Pancreas (tissue), 10 donors: ENCODE measurements around the gene MRPL19. TPM values are rescaled to one million over a fixed set of nuclear protein-coding genes. Genes with fewer than 3 reads are reported as not detected.
A peak's percentile ranks its signal among the peaks of the same experiment; 100 is the strongest.
"Not testable (repeated sequence)": the region's sequence is repeated elsewhere in the genome, so short reads cannot be mapped to it uniquely, and the experiment has no call there.

Source experiments
- ATAC-seq, 4 donors: fragments of 200-7000 bp; cut with Tn5 transposase; one replicate each; pipeline versions ENCODE4 v1.8.0 to v1.9.1; 2020; ENCODE audit warnings: mild to moderate bottlenecking in 4 of 4, moderate library complexity in 4 of 4
- DNase-seq, 6 donors: peaks; one replicate each; pipeline ENCODE4 v3.0.0-alpha.2; 2020
- FAIRE-seq: peaks from 2 replicates; lab custom pipeline; 2012; peaks lifted over from hg19 to GRCh38; lab: Jason Lieb, UNC
- H3K27ac ChIP-seq, 4 donors: fragments of 200-600 bp; sonication (generic); 1 replicate in 3 of 4; 2 replicates in 1 of 4; pipeline versions ENCODE4 v1.5.0 to v1.8.0; 2020
- H3K27me3 ChIP-seq, 4 donors: fragments of 200-600 bp; one replicate each; pipeline ENCODE4 v1.8.0; 2021
- H3K36me3 ChIP-seq, 3 donors: fragments of 200-600 bp; sonication (generic) in 1 of 3; one replicate each; pipeline versions ENCODE4 v1.5.0 to v1.8.0; 2020 to 2021
- H3K4me1 ChIP-seq, 3 donors: fragments of 200-600 bp; one replicate each; pipeline ENCODE4 v1.8.0; 2021
- H3K4me3 ChIP-seq, 4 donors: fragments of 200-600 bp; sonication (generic) in 2 of 4; one replicate each; pipeline versions ENCODE4 v1.5.0 to v1.8.0; 2020 to 2021
- H3K9me3 ChIP-seq, 4 donors: fragments of 200-600 bp; one replicate each; pipeline ENCODE4 v1.8.0; 2021
- CTCF ChIP-seq, 4 donors: fragments of 200-600 bp; sonication (generic) in 3 of 4; IDR thresholded peaks; one replicate each; pipeline versions ENCODE4 v1.5.0 to v1.8.0; 2021; ENCODE audit warnings: antibody characterized with exemption in 4 of 4
- WGBS, 2 donors: extraction: QIAGEN DNeasy Blood & Tissue Kit; methylation state at CpG; one replicate each; pipeline ENCODE4 v1.1.7; 2013; 5-methylcytosine and 5-hydroxymethylcytosine counted together
- intact Hi-C, 3 donors: fragments of 100-400 bp; cut with DNase I; formaldehyde crosslinking; loops; one replicate each; pipeline versions ENCODE4 v1.11.1 to v1.14.2; 2022
- polyA plus RNA-seq, 2 donors: library from polyadenylated mRNA; stranded (reverse); fragments of 200-250 nt; gene quantifications; one replicate each; pipeline ENCODE4 v1.2.3, GENCODE V29; 2013
- total RNA-seq, 6 donors: library from RNA; stranded (reverse); fragmentation: NEBNext Ultra II Directional in 4 of 6; extraction: Animal tissue kit (Norgen Biotek cat#: 25700) in 4 of 6; gene quantifications; one replicate each; pipeline versions ENCODE4 v1.2.1 to v1.2.4, GENCODE V29; 2021 to 2023
- donor health status: healthy with polysubstance abuse.
- donor health status: DM: no; HTN: no; CAD: no; lungs with moderate emphysema.
- donor health status: DM: no; HTN: no; CAD: no.
- donor health status: control.
- donor health status: control.
- donor health status: Bipolar disorder and iron deficiency.
- donor health status: DM: yes; HTN: yes; CAD: no.
- donor health status: DM: no; HTN: no; CAD: no.
- donor health status: DM: no; HTN: no; CAD: no.
- donor health status: DM: yes; HTN: yes; CAD: no.

Gene MRPL19
- total and polyA plus RNA-seq, 8 donors = 7.5 to 28.5 (median 18.8) TPM

- Histone ChIP-seq H3K27me3 (no peaks in the 10 kb centered on the region), H3K4me3 (peak overlapping the region in 2 of 4 donors; percentile 58 to 63), H3K9me3 (no peaks in the 10 kb centered on the region), H3K36me3 (peaks cover 0 to 5% (median 2%) of the 10 kb centered on the region in 3 donors), H3K27ac (no peak overlapping the region), H3K4me1 (peaks cover 0 to 30% (median 15%) of the 10 kb centered on the region in 3 donors)
- TF ChIP-seq CTCF (IDR thresholded peaks at IDR 0.05) = no peak
- no peak for FAIRE-seq
- 6 to 9% methylated on average over 3 of the region's 3 CpGs for WGBS, 2 donors
- ATAC-seq = no peak
- no peak for DNase-seq
- intact Hi-C loops = no loop called here
These were observed 62.7 kb downstream of the MRPL19 start for GRCh38 chr2:75709297-75709696.

- DNase-seq = no peak
- peak overlapping the region; percentile 58 to 64 (median 62) for H3K4me3 ChIP-seq
- no peaks in the 10 kb centered on the region for H3K9me3 ChIP-seq
- H3K27ac ChIP-seq = peak overlapping the region; percentile 76 to 93 (median 92)
- TF ChIP-seq CTCF (IDR thresholded peaks at IDR 0.05) = no peak
- intact Hi-C loops = no loop called here
- WGBS, 2 donors = 0 to 2% methylated on average over 12 of the region's 12 CpGs
- no peaks in the 10 kb centered on the region for H3K36me3 ChIP-seq
- FAIRE-seq = no peak
- ATAC-seq = no peak
- no peaks in the 10 kb centered on the region for H3K27me3 ChIP-seq
- peaks cover 0 to 30% (median 15%) of the 10 kb centered on the region in 3 donors for H3K4me1 ChIP-seq
These were observed 63.6 kb downstream of the MRPL19 start for GRCh38 chr2:75710220-75710576.

GRCh38 chr2:75710577-75711253 lies 64.1 kb downstream of the MRPL19 start, which contains the start of gene GCFC2:
GCFC2 (minus strand) TSS chr2:75710915; CDS start chr2:75710855, 60 bp downstream.
- H3K27ac ChIP-seq = peak within 1 kb of the TSS; percentile 76 to 93 (median 92)
- DNase-seq (peak; percentile 86 to 94 (median 89)), FAIRE-seq (no peak), ATAC-seq (peak; percentile 96 to 98 (median 96))
- no peaks in the 10 kb centered on the region for H3K27me3 ChIP-seq
- no peaks in the 10 kb centered on the region for H3K9me3 ChIP-seq
- WGBS, 2 donors = 0 to 1% methylated on average over 61 to 66 of the region's 66 CpGs
- peak within 1 kb of the TSS; percentile 58 to 64 (median 62) for H3K4me3 ChIP-seq
- peaks cover 0 to 30% (median 15%) of the 10 kb centered on the region in 3 donors for H3K4me1 ChIP-seq
- intact Hi-C loops = no loop called here
- no peaks in the 10 kb centered on the region for H3K36me3 ChIP-seq
- peak in 1 of 4 donors; percentile 8 for TF ChIP-seq CTCF (IDR thresholded peaks at IDR 0.05)

GRCh38 chr2:75711590-75711989 lies 65.0 kb downstream of the MRPL19 start:
- H3K27me3 ChIP-seq, H3K4me3 ChIP-seq, FAIRE-seq, H3K36me3 ChIP-seq, ATAC-seq, H3K9me3 ChIP-seq, H3K27ac ChIP-seq, intact Hi-C loops: not testable (repeated sequence)
- H3K4me1 ChIP-seq = peaks cover 0 to 30% (median 15%) of the 10 kb centered on the region in 3 donors
- 96 to 97% methylated on average over 29 to 31 of the region's 31 CpGs for WGBS, 2 donors
- peak in 3 of 6 donors; percentile 16 to 65 (median 29) for DNase-seq

GRCh38 chr2:75716406-75716805 lies 69.8 kb downstream of the MRPL19 start:
- H3K27me3 ChIP-seq = no peaks in the 10 kb centered on the region
- ATAC-seq (no peak), DNase-seq (no peak), FAIRE-seq (no peak)
- intact Hi-C loops = no loop called here
- H3K4me3 ChIP-seq = no peak overlapping the region
- no peaks in the 10 kb centered on the region for H3K4me1 ChIP-seq
- no peak overlapping the region for H3K27ac ChIP-seq
- 44 to 52% methylated on average over 3 of the region's 3 CpGs for WGBS, 2 donors
- no peak for TF ChIP-seq CTCF (IDR thresholded peaks at IDR 0.05)
- no peaks in the 10 kb centered on the region for H3K9me3 ChIP-seq
- H3K36me3 ChIP-seq = no peaks in the 10 kb centered on the region
